SJCRH30 (cell line): Measurements from ENCODE around the gene SAP30BP. TPM values are rescaled to one million over a fixed set of nuclear protein-coding genes. Genes with fewer than 3 reads are reported as not detected.
"Not testable (repeated sequence)": the region's sequence is repeated elsewhere in the genome, so short reads cannot be mapped to it uniquely, and the experiment has no call there.

Experiments
- DNase-seq, 2 experiments: peaks; one replicate each; pipeline ENCODE4 v3.0.0-alpha.2; 2015 to 2020
- H3K27ac ChIP-seq: fragments of 250-450 bp; sonication (Bioruptor Pico); 2 replicates; pipeline ENCODE4 v1.5.1; 2020; ENCODE audit warnings: mild to moderate bottlenecking, moderate library complexity
- H3K27me3 ChIP-seq: fragments of 250-450 bp; sonication (Bioruptor Pico); 2 replicates; pipeline ENCODE4 v1.5.1; 2020; ENCODE audit warnings: mild to moderate bottlenecking, moderate library complexity
- H3K36me3 ChIP-seq: fragments of 250-450 bp; sonication (Bioruptor Pico); 2 replicates; pipeline ENCODE4 v1.5.1; 2020; ENCODE audit warnings: mild to moderate bottlenecking, moderate library complexity
- H3K4me1 ChIP-seq: fragments of 250-450 bp; sonication (Bioruptor Pico); 2 replicates; pipeline ENCODE4 v1.5.1; 2020; ENCODE audit warnings: mild to moderate bottlenecking, moderate library complexity
- H3K4me3 ChIP-seq: fragments of 250-450 bp; sonication (Bioruptor Pico); 2 replicates; pipeline ENCODE4 v1.5.1; 2020; ENCODE audit warnings: mild to moderate bottlenecking, moderate library complexity
- H3K9me3 ChIP-seq: fragments of 250-450 bp; sonication (Bioruptor Pico); replicated peaks from 2 replicates; pipeline ENCODE4 v1.5.1; 2020; ENCODE audit warnings: mild to moderate bottlenecking, moderate library complexity
- total RNA-seq: library from RNA; depleted of rRNA; stranded (reverse); fragments of >200 nt; shearing (Covaris generic); gene quantifications from 2 replicates; pipeline ENCODE4 v1.2.3, GENCODE V29; 2014

Gene SAP30BP
- total RNA-seq, 1 experiment from 2014 or later: 74.0 TPM

- Histone ChIP-seq H3K9me3 (no peaks in the 10 kb centered on the region), H3K27ac (no peak overlapping the region), H3K4me3 (no peak overlapping the region), H3K27me3 (no peaks in the 10 kb centered on the region), H3K36me3 (no peaks in the 10 kb centered on the region), H3K4me1 (peaks cover 28% of the 10 kb centered on the region)
- no peak for DNase-seq
These were observed 36.8 kb upstream of the SAP30BP start for GRCh38 chr17:75630071-75630917.

GRCh38 chr17:75631353-75631752 lies 35.8 kb upstream of the SAP30BP start:
- H3K9me3 ChIP-seq: no peaks in the 10 kb centered on the region
- no peak overlapping the region for H3K27ac ChIP-seq
- no peak overlapping the region for H3K4me3 ChIP-seq
- no peaks in the 10 kb centered on the region for H3K27me3 ChIP-seq
- no peaks in the 10 kb centered on the region for H3K36me3 ChIP-seq
- peaks cover 24% of the 10 kb centered on the region for H3K4me1 ChIP-seq
- no peak for DNase-seq

GRCh38 chr17:75632428-75632827 lies 34.7 kb upstream of the SAP30BP start:
- Histone ChIP-seq H3K9me3 (no peaks in the 10 kb centered on the region), H3K27ac (no peak overlapping the region), H3K36me3 (no peaks in the 10 kb centered on the region), H3K4me3 (no peak overlapping the region), H3K27me3 (no peaks in the 10 kb centered on the region), H3K4me1 (peaks cover 13% of the 10 kb centered on the region)
- no peak for DNase-seq

- Histone ChIP-seq H3K27me3 (no peaks in the 10 kb centered on the region), H3K9me3 (no peaks in the 10 kb centered on the region), H3K4me3 (peak within 1 kb of the TSS; percentile 18), H3K27ac (peak within 1 kb of the TSS; percentile 75), H3K36me3 (no peaks in the 10 kb centered on the region), H3K4me1 (peaks cover 12% of the 10 kb centered on the region)
- peak; percentile 95 to 96 for DNase-seq
These were observed 34.2 kb upstream of the SAP30BP start, which contains the start of gene SMIM5 for GRCh38 chr17:75632863-75633485. Gene SMIM5 (plus strand): TSS chr17:75633434. CDS start chr17:75640202, 6,768 bp downstream.

- no peaks in the 10 kb centered on the region for H3K36me3 ChIP-seq
- peaks cover 12% of the 10 kb centered on the region for H3K4me1 ChIP-seq
- DNase-seq: peak; percentile 97 to 98
- H3K9me3 ChIP-seq: no peaks in the 10 kb centered on the region
- H3K27me3 ChIP-seq: no peaks in the 10 kb centered on the region
- H3K27ac ChIP-seq: peak overlapping the region; percentile 75
- peak overlapping the region; percentile 18 for H3K4me3 ChIP-seq
These were observed 33.4 kb upstream of the SAP30BP start for GRCh38 chr17:75633486-75634375.

- no peak overlapping the region for H3K27ac ChIP-seq
- H3K36me3 ChIP-seq: no peaks in the 10 kb centered on the region
- no peaks in the 10 kb centered on the region for H3K9me3 ChIP-seq
- DNase-seq: no peak
- H3K27me3 ChIP-seq: no peaks in the 10 kb centered on the region
- H3K4me3 ChIP-seq: no peak overlapping the region
- H3K4me1 ChIP-seq: peaks cover 12% of the 10 kb centered on the region
These were observed 32.8 kb upstream of the SAP30BP start for GRCh38 chr17:75634376-75634740.

GRCh38 chr17:75634754-75635609 lies 32.2 kb upstream of the SAP30BP start:
- no peaks in the 10 kb centered on the region for H3K9me3 ChIP-seq
- no peaks in the 10 kb centered on the region for H3K27me3 ChIP-seq
- H3K36me3 ChIP-seq: no peaks in the 10 kb centered on the region
- H3K27ac ChIP-seq: no peak overlapping the region
- peaks cover 12% of the 10 kb centered on the region for H3K4me1 ChIP-seq
- H3K4me3 ChIP-seq: no peak overlapping the region
- no peak for DNase-seq

GRCh38 chr17:75635610-75636202 lies 31.4 kb upstream of the SAP30BP start:
- Histone ChIP-seq H3K4me1 (peaks cover 12% of the 10 kb centered on the region), H3K27me3 (no peaks in the 10 kb centered on the region), H3K4me3 (no peak overlapping the region), H3K27ac (no peak overlapping the region), H3K9me3 (no peaks in the 10 kb centered on the region), H3K36me3 (no peaks in the 10 kb centered on the region)
- DNase-seq: no peak

- H3K27me3 ChIP-seq: no peaks in the 10 kb centered on the region
- H3K9me3 ChIP-seq: no peaks in the 10 kb centered on the region
- peaks cover 12% of the 10 kb centered on the region for H3K4me1 ChIP-seq
- H3K27ac ChIP-seq: no peak overlapping the region
- DNase-seq: no peak
- no peak overlapping the region for H3K4me3 ChIP-seq
- H3K36me3 ChIP-seq: no peaks in the 10 kb centered on the region
These were observed 30.6 kb upstream of the SAP30BP start for GRCh38 chr17:75636381-75637142.

GRCh38 chr17:75637143-75637538 lies 30.0 kb upstream of the SAP30BP start:
- no peaks in the 10 kb centered on the region for H3K9me3 ChIP-seq
- no peak overlapping the region for H3K4me3 ChIP-seq
- H3K4me1 ChIP-seq: peaks cover 12% of the 10 kb centered on the region
- DNase-seq: no peak
- H3K36me3 ChIP-seq: no peaks in the 10 kb centered on the region
- H3K27ac ChIP-seq: no peak overlapping the region
- H3K27me3 ChIP-seq: no peaks in the 10 kb centered on the region

GRCh38 chr17:75637551-75637950 lies 29.6 kb upstream of the SAP30BP start:
- no peaks in the 10 kb centered on the region for H3K36me3 ChIP-seq
- no peaks in the 10 kb centered on the region for H3K27me3 ChIP-seq
- no peak overlapping the region for H3K27ac ChIP-seq
- peaks cover 12% of the 10 kb centered on the region for H3K4me1 ChIP-seq
- no peaks in the 10 kb centered on the region for H3K9me3 ChIP-seq
- no peak overlapping the region for H3K4me3 ChIP-seq
- no peak for DNase-seq

GRCh38 chr17:75638039-75638438 lies 29.1 kb upstream of the SAP30BP start:
- not testable (repeated sequence) for DNase-seq, H3K36me3 ChIP-seq, H3K27me3 ChIP-seq, H3K27ac ChIP-seq, H3K9me3 ChIP-seq, H3K4me3 ChIP-seq
- peaks cover 12% of the 10 kb centered on the region for H3K4me1 ChIP-seq

- no peak overlapping the region for H3K27ac ChIP-seq
- no peaks in the 10 kb centered on the region for H3K27me3 ChIP-seq
- H3K4me3 ChIP-seq: no peak overlapping the region
- no peaks in the 10 kb centered on the region for H3K36me3 ChIP-seq
- DNase-seq: no peak
- H3K4me1 ChIP-seq: peaks cover 6% of the 10 kb centered on the region
- no peaks in the 10 kb centered on the region for H3K9me3 ChIP-seq
These were observed 28.2 kb upstream of the SAP30BP start for GRCh38 chr17:75638893-75639292.
